Rectal smooth muscle tissue (tissue), 1 donor: ENCODE data around the gene DEFB119.
"Not testable (repeated sequence)": the region's sequence is repeated elsewhere in the genome, so short reads cannot be mapped to it uniquely, and the experiment has no call there.

ENCODE experiments used
- H3K27ac ChIP-seq: one replicate; pipeline ENCODE4 v1.7.0; 2013; ENCODE audit warnings: low read depth, low read length, inconsistent platforms
- H3K27me3 ChIP-seq: one replicate; pipeline ENCODE4 v1.7.0; 2013; ENCODE audit warnings: low read length; ENCODE audit not compliant: control insufficient read depth, insufficient read depth
- H3K36me3 ChIP-seq: one replicate; pipeline ENCODE4 v1.7.0; 2013; ENCODE audit warnings: low read length; ENCODE audit not compliant: control insufficient read depth, insufficient read depth
- H3K4me1 ChIP-seq: one replicate; pipeline ENCODE4 v1.7.0; 2013; ENCODE audit warnings: low read length; ENCODE audit not compliant: control insufficient read depth, insufficient read depth
- H3K4me3 ChIP-seq: one replicate; pipeline ENCODE4 v1.7.0; 2013; ENCODE audit warnings: low read length
- H3K9ac ChIP-seq: one replicate; pipeline ENCODE4 v1.7.0; 2013; ENCODE audit warnings: low read length

The DEFB119 gene

DNA sequence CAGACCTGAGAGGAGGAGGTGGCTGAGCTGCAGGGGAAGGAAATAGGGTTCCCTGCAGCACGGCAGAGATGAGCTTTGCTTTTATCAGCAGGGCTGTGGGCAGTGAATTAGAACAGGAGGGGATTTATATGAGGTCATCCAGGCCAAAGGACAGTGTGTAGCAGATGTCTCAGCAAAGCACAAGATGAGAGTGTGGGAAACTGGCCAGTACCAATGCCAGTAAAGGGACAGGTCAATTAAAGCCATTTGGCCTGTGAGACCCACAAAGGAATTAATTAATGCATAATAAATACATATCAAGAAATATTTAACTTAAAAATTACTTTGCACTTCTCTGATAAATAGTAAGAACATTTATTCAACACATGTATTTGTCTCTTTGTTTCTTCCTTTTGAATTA lies at the start of gene DEFB119:
Gene DEFB119, minus strand, starts transcription at position 101 of the 400 bp plus-strand sequence. CDS start 107 bp downstream, outside the sequence.
- no peak within 1 kb of the TSS for H3K9ac ChIP-seq
- H3K4me3 ChIP-seq: no peak within 1 kb of the TSS
- H3K4me1 ChIP-seq: no peaks in the 10 kb centered on the region
- H3K27ac ChIP-seq: no peak within 1 kb of the TSS
- no peaks in the 10 kb centered on the region for H3K36me3 ChIP-seq
- H3K27me3 ChIP-seq: peaks cover 5% of the 10 kb centered on the region

DNA sequence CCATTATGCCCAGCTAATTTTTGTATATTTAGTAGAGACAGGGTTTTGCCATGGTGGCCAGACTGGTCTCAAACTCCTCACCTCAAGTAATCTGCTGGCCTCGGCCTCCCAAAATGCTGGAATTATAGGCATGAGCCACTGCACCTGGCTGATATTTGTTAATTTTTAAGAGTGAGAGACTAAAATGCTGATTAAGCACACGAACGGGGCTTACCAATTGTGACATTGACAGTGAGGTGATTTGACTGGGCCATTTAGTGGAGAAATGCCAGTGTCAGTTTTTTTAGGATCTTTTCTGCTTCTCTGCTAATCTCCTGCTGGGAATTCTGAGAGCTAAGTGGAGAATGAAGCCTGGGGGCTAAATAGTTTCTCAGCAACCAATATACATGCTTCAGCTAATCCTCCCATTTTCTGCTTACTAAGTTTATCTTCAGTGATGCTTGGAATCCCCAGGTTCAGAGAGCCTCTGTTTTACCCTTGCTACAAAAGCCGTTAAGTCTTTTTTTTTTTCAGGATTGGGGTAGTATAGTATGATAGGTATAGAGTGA lies 40.3 kb upstream of the DEFB119 start:
- H3K27me3 ChIP-seq: no peaks in the 10 kb centered on the region
- no peaks in the 10 kb centered on the region for H3K4me1 ChIP-seq
- H3K27ac ChIP-seq: no peak overlapping the region
- no peak overlapping the region for H3K9ac ChIP-seq
- no peak overlapping the region for H3K4me3 ChIP-seq
- no peaks in the 10 kb centered on the region for H3K36me3 ChIP-seq

- H3K4me3 ChIP-seq, H3K27ac ChIP-seq, H3K36me3 ChIP-seq, H3K9ac ChIP-seq, H3K27me3 ChIP-seq, H3K4me1 ChIP-seq: not testable (repeated sequence)
These were observed 37.2 kb upstream of the DEFB119 start for GRCh38 chr20:31427576-31427975.

GRCh38 chr20:31426891-31427551 lies 36.6 kb upstream of the DEFB119 start:
- not testable (repeated sequence) for H3K9ac ChIP-seq, H3K36me3 ChIP-seq, H3K4me3 ChIP-seq, H3K4me1 ChIP-seq, H3K27me3 ChIP-seq, H3K27ac ChIP-seq

DNA sequence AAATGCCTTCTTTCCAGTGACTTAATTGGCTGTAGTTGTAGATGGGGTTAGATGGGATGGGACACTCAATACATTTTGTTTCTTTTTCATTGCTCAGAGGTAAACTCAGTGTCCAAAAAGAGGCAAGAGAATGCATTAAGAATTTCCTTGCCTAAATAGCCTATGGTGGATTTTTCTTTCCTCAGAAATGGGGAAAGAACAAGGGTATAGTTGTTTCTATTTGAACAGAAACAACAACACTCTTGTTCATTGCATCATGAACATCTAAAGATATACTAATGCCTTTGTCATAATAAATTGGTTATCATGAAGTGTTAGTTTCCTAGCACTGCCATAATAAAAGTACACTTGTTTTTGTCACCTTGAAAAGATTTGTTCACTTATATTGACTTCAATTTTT lies 35.4 kb upstream of the DEFB119 start:
- H3K27me3 ChIP-seq: no peaks in the 10 kb centered on the region
- H3K4me1 ChIP-seq: no peaks in the 10 kb centered on the region
- H3K36me3 ChIP-seq: no peaks in the 10 kb centered on the region
- H3K9ac ChIP-seq: no peak overlapping the region
- H3K4me3 ChIP-seq: no peak overlapping the region
- H3K27ac ChIP-seq: no peak overlapping the region

- Histone ChIP-seq H3K4me1 (no peaks in the 10 kb centered on the region), H3K9ac (no peak overlapping the region), H3K27me3 (no peaks in the 10 kb centered on the region), H3K36me3 (no peaks in the 10 kb centered on the region), H3K27ac (no peak overlapping the region), H3K4me3 (no peak overlapping the region)
These were observed 27.9 kb upstream of the DEFB119 start for GRCh38 chr20:31418307-31418706.

- no peaks in the 10 kb centered on the region for H3K27me3 ChIP-seq
- no peak overlapping the region for H3K27ac ChIP-seq
- no peaks in the 10 kb centered on the region for H3K36me3 ChIP-seq
- H3K4me1 ChIP-seq: no peaks in the 10 kb centered on the region
- H3K4me3 ChIP-seq: no peak overlapping the region
- no peak overlapping the region for H3K9ac ChIP-seq
These were observed 25.3 kb upstream of the DEFB119 start for GRCh38 chr20:31415653-31416052.

- no peak overlapping the region for H3K27ac ChIP-seq
- no peaks in the 10 kb centered on the region for H3K36me3 ChIP-seq
- no peaks in the 10 kb centered on the region for H3K27me3 ChIP-seq
- no peak overlapping the region for H3K9ac ChIP-seq
- no peak overlapping the region for H3K4me3 ChIP-seq
- no peaks in the 10 kb centered on the region for H3K4me1 ChIP-seq
These were observed 24.0 kb upstream of the DEFB119 start for GRCh38 chr20:31414381-31414780.

DNA sequence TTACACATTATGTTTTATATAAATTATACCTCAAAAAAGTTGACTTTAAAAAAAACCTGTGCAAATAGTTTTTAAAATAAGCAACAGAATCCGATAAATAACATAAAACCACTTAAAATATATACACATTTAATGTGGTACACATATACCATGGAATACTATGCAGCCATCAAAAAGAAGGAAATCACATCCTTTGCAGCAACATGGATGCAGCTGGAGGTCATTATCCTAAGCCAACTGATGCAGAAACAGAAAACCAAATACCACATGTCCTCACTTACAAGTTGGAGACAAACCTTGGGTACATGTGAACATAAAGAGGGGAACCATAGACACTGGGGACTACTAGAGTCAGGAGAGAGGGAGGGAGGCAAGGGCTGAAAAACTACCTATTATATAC lies 19.6 kb upstream of the DEFB119 start:
- Histone ChIP-seq H3K27ac (no peak overlapping the region), H3K36me3 (no peaks in the 10 kb centered on the region), H3K4me3 (no peak overlapping the region), H3K27me3 (no peaks in the 10 kb centered on the region), H3K9ac (no peak overlapping the region), H3K4me1 (no peaks in the 10 kb centered on the region)

DNA sequence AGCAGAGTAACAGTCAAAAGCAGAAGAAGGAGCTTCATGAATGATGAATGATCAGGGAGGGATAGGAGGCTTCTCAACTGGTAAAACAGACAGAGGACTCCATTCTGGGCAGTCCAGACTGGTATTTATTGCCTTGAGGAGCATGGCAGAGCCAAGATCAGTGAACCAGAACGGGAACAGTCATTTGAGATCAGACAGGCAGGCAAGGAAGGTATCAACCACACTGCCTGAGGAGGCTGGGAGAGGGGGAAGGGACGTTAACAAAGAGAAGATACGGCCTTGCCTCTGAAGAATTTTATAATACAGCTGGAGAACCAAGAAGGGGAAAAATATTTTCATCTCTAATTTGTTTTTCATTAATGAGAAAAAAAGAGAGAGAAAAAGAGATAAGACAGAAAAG lies 15.7 kb upstream of the DEFB119 start, which contains the start of gene DEFB121:
Gene DEFB121, minus strand, starts transcription at position 101 of the 400 bp plus-strand sequence. Its CDS starts 63 bp downstream, at position 38.
- Histone ChIP-seq H3K27me3 (no peaks in the 10 kb centered on the region), H3K9ac (no peak within 1 kb of the TSS), H3K27ac (no peak within 1 kb of the TSS), H3K36me3 (no peaks in the 10 kb centered on the region), H3K4me3 (no peak within 1 kb of the TSS), H3K4me1 (no peaks in the 10 kb centered on the region)

DNA sequence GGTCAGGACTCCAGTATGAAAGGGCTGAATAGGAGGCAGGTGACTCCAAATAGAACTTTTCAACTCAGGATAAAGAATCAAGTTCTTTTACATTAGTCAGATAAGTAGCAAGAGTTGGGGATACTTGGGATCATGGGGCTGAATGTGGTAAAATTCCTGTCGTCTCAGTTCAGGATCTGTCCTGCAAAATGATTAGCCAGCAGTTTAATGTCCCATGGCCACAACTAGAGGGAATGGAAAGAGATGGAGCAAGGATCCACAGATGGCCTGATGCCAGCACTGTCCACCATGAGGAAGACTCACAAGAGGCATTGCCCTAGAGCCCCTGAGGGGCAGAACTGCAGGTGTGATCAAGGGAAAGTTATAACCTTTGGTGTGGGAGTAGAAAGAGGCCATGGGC lies 13.5 kb upstream of the DEFB119 start:
- Histone ChIP-seq H3K4me1 (no peaks in the 10 kb centered on the region), H3K4me3 (no peak overlapping the region), H3K9ac (no peak overlapping the region), H3K36me3 (no peaks in the 10 kb centered on the region), H3K27ac (no peak overlapping the region), H3K27me3 (no peaks in the 10 kb centered on the region)

GRCh38 chr20:31394900-31395299 lies 4.5 kb upstream of the DEFB119 start:
- Histone ChIP-seq H3K36me3 (no peaks in the 10 kb centered on the region), H3K27ac (no peak overlapping the region), H3K4me1 (no peaks in the 10 kb centered on the region), H3K4me3 (no peak overlapping the region), H3K27me3 (no peaks in the 10 kb centered on the region), H3K9ac (no peak overlapping the region)

GRCh38 chr20:31392836-31393235 lies 2.4 kb upstream of the DEFB119 start:
- peaks cover 5% of the 10 kb centered on the region for H3K27me3 ChIP-seq
- H3K27ac ChIP-seq: no peak overlapping the region
- no peaks in the 10 kb centered on the region for H3K36me3 ChIP-seq
- no peak overlapping the region for H3K4me3 ChIP-seq
- no peak overlapping the region for H3K9ac ChIP-seq
- no peaks in the 10 kb centered on the region for H3K4me1 ChIP-seq
